Astrocyte of the cerebellum (primary cell): ENCODE data around the gene TSPEAR.
"Not testable (repeated sequence)": the region's sequence is repeated elsewhere in the genome, so short reads cannot be mapped to it uniquely, and the experiment has no call there.

Experiments used
- DNase-seq: peaks from one replicate; pipeline ENCODE4 v3.0.0-alpha.2; 2011; ENCODE audit warnings: low read depth
- H3K4me3 ChIP-seq: 2 replicates; pipeline ENCODE4 v1.5.1; 2011; ENCODE audit warnings: mild to moderate bottlenecking, low read depth, low read length, moderate library complexity
- CTCF ChIP-seq: IDR thresholded peaks from 2 replicates; pipeline ENCODE4 v1.5.1; 2012; ENCODE audit warnings: low read length, low read depth, moderate library complexity, mild to moderate bottlenecking; ENCODE audit errors: missing control alignments
- in situ Hi-C: cut with HindIII; loops from 2 replicates; pipeline ENCODE4 v1.10.0; 2017; ENCODE audit warnings: low sequenced_read_pairs

Gene TSPEAR

GRCh38 chr21:44564099-44564498 is 147.3 kb downstream of the TSPEAR start:
- no peak for DNase-seq
- no peak for TF ChIP-seq CTCF
- in situ Hi-C loops: no loop called here
- H3K4me3 ChIP-seq: no peak overlapping the region

- no peak for DNase-seq
- no peak within 1 kb of the TSS for H3K4me3 ChIP-seq
- in situ Hi-C loops: no loop called here
- TF ChIP-seq CTCF: no peak
Measured at GRCh38 chr21:44558695-44559094, 152.7 kb downstream of the TSPEAR start, which contains the start of gene KRTAP10-3. TSS of gene KRTAP10-3 (minus strand) at chr21:44558795. CDS start at chr21:44558715, 80 bp downstream.

- DNase-seq, H3K4me3 ChIP-seq, in situ Hi-C loops: not testable (repeated sequence)
Measured at GRCh38 chr21:44558329-44558675, 153.1 kb downstream of the TSPEAR start.

GRCh38 chr21:44557491-44558328 is 153.7 kb downstream of the TSPEAR start:
- DNase-seq: no peak
- no peak for TF ChIP-seq CTCF
- no peak overlapping the region for H3K4me3 ChIP-seq
- in situ Hi-C loops: no loop called here

GRCh38 chr21:44556879-44557278 is 154.5 kb downstream of the TSPEAR start:
- in situ Hi-C loops: no loop called here
- H3K4me3 ChIP-seq: no peak overlapping the region
- no peak for TF ChIP-seq CTCF
- DNase-seq: no peak

GRCh38 chr21:44555200-44555875 is 156.0 kb downstream of the TSPEAR start:
- DNase-seq: no peak
- in situ Hi-C loops: no loop called here
- TF ChIP-seq CTCF: no peak

GRCh38 chr21:44552681-44553080 is 158.7 kb downstream of the TSPEAR start:
- in situ Hi-C loops: no loop called here
- no peak for DNase-seq
- no peak for TF ChIP-seq CTCF
- H3K4me3 ChIP-seq: no peak overlapping the region

More at GRCh38 chr21:44555200-44555875, 156.0 kb downstream of the TSPEAR start:
- H3K4me3 ChIP-seq: no peak overlapping the region
